Measurements from ENCODE around the gene ETV6. TPM values are rescaled to one million over a fixed set of nuclear protein-coding genes. Genes with fewer than 3 reads are reported as not detected.

The ETV6 gene
- total and polyA plus RNA-seq, 12 donors = 2.7 to 33.5 (median 15.2) TPM

GRCh38 chr12:11916113-11916512 lies 266.6 kb downstream of the ETV6 start:
- no peak for ATAC-seq
- Histone ChIP-seq H3K4me1 (no peaks in the 10 kb centered on the region), H3K27ac (no peak overlapping the region), H3K27me3 (no peaks in the 10 kb centered on the region), H3K4me3 (no peak overlapping the region), H3K36me3 (no peaks in the 10 kb centered on the region), H3K9me3 (no peaks in the 10 kb centered on the region)
- no peak for TF ChIP-seq CTCF (IDR thresholded peaks at IDR 0.05)
- intact Hi-C loops (cut with DNase I) = no loop called here
- WGBS, 2 donors = 96 to 97% methylated on average over 1 of the region's 1 CpG
- no peak for DNase-seq

GRCh38 chr12:11916771-11917170 lies 267.3 kb downstream of the ETV6 start:
- intact Hi-C loops (cut with DNase I) = no loop called here
- Histone ChIP-seq H3K9me3 (no peaks in the 10 kb centered on the region), H3K4me3 (no peak overlapping the region), H3K4me1 (no peaks in the 10 kb centered on the region), H3K27ac (no peak overlapping the region), H3K36me3 (no peaks in the 10 kb centered on the region), H3K27me3 (no peaks in the 10 kb centered on the region)
- DNase-seq = no peak
- ATAC-seq = no peak
- TF ChIP-seq CTCF (IDR thresholded peaks at IDR 0.05) = no peak
- WGBS, 2 donors = 75 to 78% methylated on average over 1 of the region's 1 CpG

- intact Hi-C loops (cut with DNase I) = no loop called here
- 61 to 62% methylated on average over 4 of the region's 4 CpGs for WGBS, 2 donors
- no peak for TF ChIP-seq CTCF (IDR thresholded peaks at IDR 0.05)
- H3K4me3 ChIP-seq = no peak overlapping the region
- DNase-seq = no peak
- no peak for ATAC-seq
- H3K36me3 ChIP-seq = no peaks in the 10 kb centered on the region
- H3K9me3 ChIP-seq = no peaks in the 10 kb centered on the region
- no peak overlapping the region for H3K27ac ChIP-seq
- no peaks in the 10 kb centered on the region for H3K27me3 ChIP-seq
- no peaks in the 10 kb centered on the region for H3K4me1 ChIP-seq
Measured at GRCh38 chr12:11917501-11917900, 268.0 kb downstream of the ETV6 start.

GRCh38 chr12:11920231-11920630 lies 270.8 kb downstream of the ETV6 start:
- intact Hi-C loops (cut with DNase I) = no loop called here
- Histone ChIP-seq H3K4me3 (no peak overlapping the region), H3K27ac (no peak overlapping the region), H3K27me3 (no peaks in the 10 kb centered on the region), H3K36me3 (no peaks in the 10 kb centered on the region), H3K9me3 (no peaks in the 10 kb centered on the region), H3K4me1 (no peaks in the 10 kb centered on the region)
- TF ChIP-seq CTCF (IDR thresholded peaks at IDR 0.05) = no peak
- DNase-seq (no peak), ATAC-seq (no peak)
- WGBS, 2 donors = 88 to 89% methylated on average over 4 of the region's 4 CpGs

GRCh38 chr12:11922361-11922760 lies 272.9 kb downstream of the ETV6 start:
- Histone ChIP-seq H3K4me1 (peaks cover 0 to 3% (median 0%) of the 10 kb centered on the region in 9 donors), H3K9me3 (peaks cover 0 to 5% (median 0%) of the 10 kb centered on the region in 11 donors), H3K36me3 (no peaks in the 10 kb centered on the region), H3K27me3 (no peaks in the 10 kb centered on the region), H3K27ac (no peak overlapping the region), H3K4me3 (no peak overlapping the region)
- WGBS, 2 donors = 32% methylated on average over 1 of the region's 1 CpG
- intact Hi-C loops (cut with DNase I) = no loop called here
- TF ChIP-seq CTCF (IDR thresholded peaks at IDR 0.05) = no peak
- ATAC-seq (no peak), DNase-seq (no peak)
